Adipocyte (in vitro differentiated cells): ENCODE data around the gene ZNF768.
A peak's percentile ranks its signal among the peaks of the same experiment; 100 is the strongest.
"Not testable (repeated sequence)": the region's sequence is repeated elsewhere in the genome, so short reads cannot be mapped to it uniquely, and the experiment has no call there.

Source experiments
- DNase-seq: peaks from one replicate; pipeline ENCODE4 v3.0.0-alpha.2; 2015; ENCODE audit warnings: low read depth
- H3K27me3 ChIP-seq: replicated peaks from 2 replicates; pipeline ENCODE4 v1.7.0; 2013; ENCODE audit warnings: mild to moderate bottlenecking, low read length, moderate library complexity; ENCODE audit not compliant: control insufficient read depth, insufficient read depth
- H3K36me3 ChIP-seq: 2 replicates; pipeline ENCODE4 v1.7.0; 2013; ENCODE audit warnings: low read length, mild to moderate bottlenecking, moderate library complexity; ENCODE audit not compliant: control insufficient read depth, insufficient read depth, severe bottlenecking
- H3K4me1 ChIP-seq: 2 replicates; pipeline ENCODE4 v1.7.0; 2013; ENCODE audit warnings: mild to moderate bottlenecking, low read length, moderate library complexity; ENCODE audit not compliant: control insufficient read depth, insufficient read depth
- H3K4me3 ChIP-seq: 2 replicates; pipeline ENCODE4 v1.7.0; 2013; ENCODE audit warnings: mild to moderate bottlenecking, low read length, moderate library complexity
- H3K9ac ChIP-seq: 2 replicates; pipeline ENCODE4 v1.7.0; 2013; ENCODE audit warnings: mild to moderate bottlenecking, low read length, moderate library complexity
- H3K9me3 ChIP-seq: 2 replicates; pipeline ENCODE4 v1.7.0; 2013; ENCODE audit warnings: mild to moderate bottlenecking, low read length, moderate library complexity; ENCODE audit not compliant: control insufficient read depth

ZNF768 gene

DNA sequence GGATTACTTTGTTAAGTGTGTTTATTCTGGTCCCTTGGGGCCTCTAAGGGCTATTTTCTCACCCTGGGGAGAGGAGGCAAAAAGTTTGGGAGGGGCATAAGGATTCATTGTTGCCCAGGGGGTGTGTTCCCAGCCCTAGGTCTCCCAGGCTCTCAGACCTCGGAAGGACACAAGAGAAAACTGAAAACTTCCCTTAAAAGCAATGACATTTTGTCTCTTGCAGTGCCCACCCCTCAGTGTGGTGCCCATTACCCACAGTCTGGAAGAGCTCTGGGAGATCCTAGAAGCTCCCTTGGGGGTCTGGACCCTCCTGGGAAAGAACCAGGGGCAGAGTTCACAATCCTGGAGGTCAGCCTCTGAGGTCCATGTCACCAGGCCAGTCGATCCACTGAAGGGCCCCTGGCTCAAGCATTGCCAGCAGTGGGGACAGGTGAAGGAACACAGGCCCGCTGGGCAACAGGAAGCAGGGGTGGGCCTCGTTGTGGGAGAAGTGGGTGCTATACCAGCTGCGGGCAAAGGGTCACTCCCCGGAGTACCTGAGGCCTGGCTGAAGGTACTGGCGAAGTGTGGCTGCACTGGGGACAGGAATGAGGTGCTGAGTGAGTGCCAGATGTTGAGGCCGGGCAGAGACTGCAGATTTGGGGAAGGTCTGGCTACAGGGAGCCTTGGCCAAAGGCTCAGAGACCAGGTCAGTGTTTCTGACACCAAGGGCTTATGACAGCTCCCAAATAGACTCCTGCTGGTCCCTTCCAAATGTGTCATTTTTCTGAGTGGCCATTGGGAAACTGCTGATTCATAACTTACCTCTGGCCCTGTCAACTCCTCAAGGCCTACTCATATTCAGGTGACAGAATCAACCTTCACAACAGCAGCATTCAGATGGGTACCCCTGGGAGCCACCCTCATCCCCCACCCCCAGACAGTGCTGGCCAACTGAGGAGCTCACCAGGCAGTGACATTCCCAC lies 12.9 kb upstream of the ZNF768 start:
- peaks cover 22% of the 10 kb centered on the region for H3K4me1 ChIP-seq
- no peaks in the 10 kb centered on the region for H3K27me3 ChIP-seq
- no peak overlapping the region for H3K4me3 ChIP-seq
- no peak for DNase-seq
- no peaks in the 10 kb centered on the region for H3K9me3 ChIP-seq
- no peaks in the 10 kb centered on the region for H3K36me3 ChIP-seq
- no peak overlapping the region for H3K9ac ChIP-seq

DNA sequence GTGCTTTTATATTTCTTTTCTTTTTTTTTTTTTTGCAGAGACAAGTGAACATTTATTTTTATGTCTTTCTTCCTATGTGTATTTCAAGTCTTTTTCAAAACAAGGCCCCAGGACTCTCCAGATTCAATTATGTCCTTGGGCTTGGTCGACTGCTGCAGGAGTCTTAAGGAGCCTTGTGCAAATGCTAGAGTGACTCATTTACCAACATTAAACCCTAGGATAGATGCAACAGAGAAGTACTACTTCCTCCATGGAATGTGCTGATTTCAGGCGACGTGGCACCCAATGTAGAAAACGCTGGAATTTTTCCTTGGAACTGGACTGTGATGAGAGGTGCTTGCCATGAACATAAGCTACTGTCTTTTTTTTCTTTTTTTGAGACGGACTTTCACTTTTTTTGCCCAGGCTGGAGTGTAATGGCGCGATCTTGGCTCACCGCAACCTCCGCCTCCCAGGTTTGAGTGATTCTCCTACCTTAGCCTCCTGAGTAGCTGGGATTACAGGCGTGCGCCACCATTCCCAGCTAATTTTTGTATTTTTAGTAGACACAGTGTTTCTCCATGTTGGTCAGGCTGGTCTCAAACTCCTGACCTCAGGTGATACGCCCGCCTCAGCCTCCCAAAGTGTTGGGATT lies 10.1 kb upstream of the ZNF768 start:
- not testable (repeated sequence) for DNase-seq, H3K4me3 ChIP-seq

DNA sequence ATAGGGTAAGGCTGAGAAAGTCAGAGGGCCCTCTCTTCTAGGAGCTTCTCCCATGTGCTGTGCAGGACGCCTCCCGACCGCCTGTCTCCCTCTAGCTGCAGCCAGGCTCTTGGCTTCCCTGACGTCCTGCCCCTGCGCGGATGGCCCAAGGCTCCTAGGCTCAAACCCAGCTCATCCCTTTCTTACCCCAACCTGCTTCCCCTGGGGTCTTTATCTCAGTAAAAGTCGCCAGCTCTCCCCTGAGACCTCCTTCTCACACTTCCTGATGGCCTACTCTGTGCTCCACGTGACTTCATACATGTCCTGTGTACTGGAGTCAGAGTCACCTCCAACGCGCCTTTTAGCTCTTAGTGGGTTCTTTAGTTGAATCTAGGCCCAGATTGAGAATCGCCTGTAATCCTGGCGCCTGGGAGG lies 9.4 kb upstream of the ZNF768 start:
- Histone ChIP-seq H3K9ac (peak overlapping the region; percentile 87), H3K4me3 (peak overlapping the region; percentile 87), H3K9me3 (no peaks in the 10 kb centered on the region), H3K36me3 (peaks cover 4% of the 10 kb centered on the region), H3K4me1 (peaks cover 15% of the 10 kb centered on the region), H3K27me3 (no peaks in the 10 kb centered on the region)
- DNase-seq = peak; percentile 55

More for the DNA sequence above, 10.1 kb upstream of the ZNF768 start:
- not testable (repeated sequence) for H3K27me3 ChIP-seq, H3K9me3 ChIP-seq, H3K36me3 ChIP-seq
- Histone ChIP-seq H3K4me1 (peaks cover 20% of the 10 kb centered on the region), H3K9ac (peak overlapping the region; percentile 87)

DNA sequence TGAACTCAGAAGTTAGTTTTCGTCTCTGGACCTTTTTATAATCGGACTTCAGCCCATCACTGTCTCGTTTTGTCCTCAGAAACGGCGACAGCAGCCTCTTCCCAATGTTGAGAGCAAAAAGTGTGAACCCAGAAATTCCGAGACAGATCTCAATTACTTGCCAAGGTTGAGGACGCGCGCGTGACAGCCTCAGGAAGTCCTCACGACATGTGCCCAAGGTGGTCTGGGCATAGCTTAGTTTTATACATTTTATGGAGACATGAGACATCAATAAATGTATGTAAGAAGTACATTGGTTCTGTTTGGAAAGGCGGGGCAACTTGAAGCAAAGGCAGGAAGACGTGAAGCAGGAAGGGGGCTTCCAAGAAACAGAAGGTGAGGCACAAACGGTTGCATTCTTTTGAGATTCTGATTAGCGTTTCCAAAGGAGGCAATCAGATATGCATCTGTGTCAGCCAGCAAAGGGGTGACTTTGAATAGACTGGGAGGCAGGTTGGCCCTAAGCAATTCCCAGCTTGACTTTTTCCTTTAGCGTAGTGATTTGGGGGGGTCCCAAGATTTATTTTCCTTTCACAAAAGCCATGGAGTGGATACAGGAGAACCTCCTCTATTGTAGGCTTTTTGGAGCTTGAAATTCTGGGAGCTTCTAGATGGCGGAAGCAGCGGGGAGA lies 8.9 kb upstream of the ZNF768 start:
- Histone ChIP-seq H3K4me3 (peak overlapping the region; percentile 87), H3K27me3 (no peaks in the 10 kb centered on the region), H3K9ac (peak overlapping the region; percentile 87), H3K9me3 (no peaks in the 10 kb centered on the region), H3K4me1 (peaks cover 18% of the 10 kb centered on the region), H3K36me3 (peaks cover 4% of the 10 kb centered on the region)
- peak; percentile 43 for DNase-seq

DNA sequence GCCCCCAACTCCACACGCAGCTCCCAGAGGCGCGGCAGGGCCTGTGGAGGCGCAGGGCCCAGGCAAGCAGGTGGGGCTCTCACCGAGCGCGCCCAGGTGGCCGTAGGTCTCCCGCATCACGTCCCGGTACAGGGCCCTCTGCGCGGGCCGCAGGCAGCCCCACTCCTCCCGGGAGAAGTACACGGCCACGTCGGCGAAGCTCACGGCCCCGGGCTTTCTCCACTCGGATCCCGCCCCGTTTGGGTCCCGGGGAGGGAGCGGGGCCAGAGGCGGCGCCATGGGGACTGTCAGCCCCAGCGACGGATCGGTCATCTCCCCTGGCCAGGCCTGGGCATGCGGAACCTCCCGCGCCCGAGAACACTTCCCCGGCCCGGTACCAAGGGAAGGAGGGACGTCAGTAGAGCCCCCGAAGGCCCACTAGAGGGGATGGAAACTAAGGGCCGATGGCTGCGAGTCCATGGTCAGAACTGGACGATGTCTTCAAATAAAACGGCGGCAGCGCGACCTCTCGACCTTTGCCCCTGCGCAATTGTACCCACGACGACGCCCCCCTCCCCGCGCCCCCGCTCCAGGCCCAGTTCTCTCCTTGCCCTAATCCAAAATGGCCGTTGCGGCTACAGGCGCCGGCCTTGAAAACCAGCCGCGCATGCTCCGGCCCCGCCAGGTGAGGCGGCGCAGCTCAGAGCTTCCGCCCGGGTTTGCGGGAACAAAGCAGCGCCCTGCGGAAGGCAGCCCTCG lies 8.2 kb upstream of the ZNF768 start, which contains the start of gene ZNF747:
TSS of gene ZNF747 (minus strand) at position 491 of the 738 bp plus-strand sequence. CDS start at position 312, 179 bp downstream.
- DNase-seq = peak; percentile 92
- H3K36me3 ChIP-seq = peaks cover 4% of the 10 kb centered on the region
- no peaks in the 10 kb centered on the region for H3K9me3 ChIP-seq
- H3K27me3 ChIP-seq = no peaks in the 10 kb centered on the region
- H3K9ac ChIP-seq = peak within 1 kb of the TSS; percentile 87
- peak within 1 kb of the TSS; percentile 87 for H3K4me3 ChIP-seq
- H3K4me1 ChIP-seq = peaks cover 25% of the 10 kb centered on the region

DNA sequence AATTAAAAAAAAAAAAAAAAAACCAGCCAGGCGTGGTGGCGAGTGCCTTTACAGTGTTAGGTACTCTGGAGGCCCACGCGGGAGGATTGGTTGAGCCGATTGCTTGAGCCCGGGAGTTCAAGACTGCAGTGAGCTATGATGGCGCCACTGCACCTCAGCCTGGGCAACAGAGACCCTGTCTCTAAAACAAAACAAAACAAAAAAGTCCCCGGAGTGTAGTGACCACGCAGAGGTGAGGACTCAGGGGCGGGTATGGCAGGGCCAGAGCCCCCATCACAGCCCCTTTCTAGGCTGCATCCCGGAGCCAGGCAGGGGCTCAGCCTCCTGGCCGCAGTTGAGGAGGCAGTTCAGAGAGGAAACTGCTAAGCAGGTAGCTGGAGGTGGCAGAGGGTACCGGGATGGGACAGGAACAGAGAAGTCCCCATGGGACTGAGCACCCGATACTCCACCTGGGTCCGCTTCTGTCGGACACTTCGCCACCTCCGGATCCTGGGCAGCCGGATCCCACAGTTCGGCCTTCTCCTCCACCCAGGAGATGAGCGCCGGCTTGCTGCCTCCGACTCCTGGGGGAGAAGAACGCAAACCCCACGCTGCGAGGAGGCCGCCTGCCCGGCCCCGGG lies 7.5 kb upstream of the ZNF768 start:
- peaks cover 4% of the 10 kb centered on the region for H3K36me3 ChIP-seq
- DNase-seq = no peak

DNA sequence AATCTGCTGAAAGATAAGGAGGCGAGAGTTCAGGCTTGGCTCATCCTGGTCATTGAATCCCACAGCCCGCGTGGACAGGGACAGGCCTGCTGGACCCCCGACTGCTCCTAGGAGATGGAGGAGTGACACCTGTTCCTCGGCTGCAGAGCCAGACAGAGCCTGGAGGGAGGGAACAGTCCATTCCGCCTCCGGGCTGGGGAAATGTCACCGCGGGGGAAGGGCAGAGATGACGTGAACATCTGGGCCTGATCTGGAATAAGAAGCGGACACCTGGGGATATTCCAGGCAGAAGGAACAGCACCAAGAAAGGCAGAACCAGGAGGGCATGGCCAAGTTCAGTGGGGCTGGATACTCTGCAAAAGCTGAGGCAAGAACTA lies 6.8 kb upstream of the ZNF768 start:
- Histone ChIP-seq H3K9me3 (no peaks in the 10 kb centered on the region), H3K27me3 (no peaks in the 10 kb centered on the region), H3K9ac (no peak overlapping the region), H3K4me1 (peaks cover 31% of the 10 kb centered on the region), H3K36me3 (peaks cover 4% of the 10 kb centered on the region), H3K4me3 (no peak overlapping the region)
- DNase-seq = no peak

More for the DNA sequence above, 7.5 kb upstream of the ZNF768 start:
- Histone ChIP-seq H3K4me1 (peaks cover 31% of the 10 kb centered on the region), H3K4me3 (peak overlapping the region; percentile 87), H3K27me3 (no peaks in the 10 kb centered on the region), H3K9ac (peak overlapping the region; percentile 87), H3K9me3 (no peaks in the 10 kb centered on the region)

DNA sequence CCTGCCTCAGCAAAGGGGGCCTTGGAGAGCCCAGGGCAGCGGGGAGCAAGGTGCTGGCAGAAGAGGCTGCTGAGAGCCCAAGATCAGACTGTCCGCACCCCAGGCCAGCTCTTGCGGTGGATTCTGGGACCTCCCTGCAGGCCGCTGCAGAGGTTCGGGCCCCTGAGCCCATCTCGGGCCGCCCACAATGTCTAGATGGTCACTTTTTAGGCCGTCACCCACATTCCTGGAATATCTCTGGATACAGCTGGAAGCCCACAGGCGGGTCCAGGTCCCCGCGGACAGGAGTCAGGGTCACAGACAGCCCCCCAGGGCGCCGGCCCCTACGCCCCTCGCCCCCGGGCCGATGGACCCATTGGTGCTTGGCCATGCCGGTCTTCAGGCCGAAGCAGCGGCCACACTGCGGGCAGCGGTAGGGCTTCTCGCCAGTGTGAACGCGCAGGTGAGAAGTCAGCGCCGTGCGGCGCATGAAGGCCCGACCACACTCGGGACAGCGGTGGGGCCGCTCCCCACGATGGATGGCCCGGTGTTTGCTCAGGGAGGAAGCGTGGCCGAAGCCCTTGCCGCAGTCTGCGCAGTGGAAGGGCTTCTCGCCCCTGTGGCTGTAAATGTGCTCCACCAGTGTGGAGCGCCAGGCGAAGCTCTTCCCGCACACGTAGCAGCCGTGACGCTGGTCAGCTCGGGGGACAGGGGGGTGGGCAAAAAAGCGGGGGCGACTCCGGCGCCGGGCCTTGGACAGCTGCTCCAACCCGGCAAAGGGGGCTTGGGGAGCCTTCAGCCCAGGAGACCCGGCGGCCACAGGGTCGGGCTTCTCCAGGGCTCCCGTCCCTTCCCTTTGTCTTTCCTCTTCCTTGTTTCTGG lies 6.1 kb upstream of the ZNF768 start:
- Histone ChIP-seq H3K9me3 (no peaks in the 10 kb centered on the region), H3K4me3 (no peak overlapping the region), H3K4me1 (peaks cover 36% of the 10 kb centered on the region), H3K27me3 (no peaks in the 10 kb centered on the region), H3K36me3 (peaks cover 4% of the 10 kb centered on the region), H3K9ac (no peak overlapping the region)
- no peak for DNase-seq

DNA sequence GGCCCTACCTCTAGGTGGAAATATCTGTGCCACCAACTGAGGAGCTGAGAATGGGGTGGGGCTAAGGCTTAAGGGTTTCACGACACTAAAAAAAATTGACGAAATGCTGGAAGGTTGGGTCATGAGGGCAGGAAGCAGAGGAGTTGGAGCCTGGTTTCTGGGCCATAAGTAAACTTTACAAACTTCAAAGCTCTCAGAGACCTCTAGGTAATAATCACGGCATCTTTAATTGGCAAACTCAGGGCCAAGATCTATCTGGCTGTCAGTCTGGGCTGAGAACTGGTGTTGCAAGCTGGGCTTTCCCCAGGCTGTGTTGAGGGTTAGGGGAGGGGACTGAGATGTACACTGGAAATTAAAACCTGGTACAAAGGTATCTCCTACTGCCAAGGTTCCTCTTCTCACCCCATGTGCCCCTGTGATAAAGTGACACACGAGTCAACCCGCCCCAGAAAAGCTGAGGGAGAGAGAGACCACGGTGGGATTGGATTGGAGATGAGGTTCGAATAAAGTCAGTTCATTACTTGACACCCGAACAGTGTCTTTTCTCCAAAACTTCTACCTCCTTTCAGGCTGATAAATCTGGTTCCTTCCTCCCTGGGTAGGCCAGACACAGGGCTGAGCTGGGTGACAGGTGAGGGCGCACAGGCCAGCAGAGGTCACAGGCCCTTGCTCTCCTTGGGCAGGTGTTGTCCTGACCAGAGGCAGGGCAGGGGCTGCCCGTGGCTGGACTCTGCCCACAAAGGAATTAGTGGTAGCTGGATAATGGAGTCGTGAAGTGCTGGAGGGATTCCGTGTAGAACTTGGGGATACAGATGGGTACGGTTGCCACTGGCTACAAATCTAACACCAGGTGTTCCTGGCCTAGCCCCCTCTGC lies 4.0 kb upstream of the ZNF768 start:
- H3K9ac ChIP-seq = no peak overlapping the region
- H3K4me1 ChIP-seq = peaks cover 34% of the 10 kb centered on the region
- no peaks in the 10 kb centered on the region for H3K9me3 ChIP-seq
- peaks cover 4% of the 10 kb centered on the region for H3K36me3 ChIP-seq
- no peaks in the 10 kb centered on the region for H3K27me3 ChIP-seq
- H3K4me3 ChIP-seq = no peak overlapping the region
- DNase-seq = no peak
